Esophagus (tissue), 2 donors: ENCODE measurements around the gene LAMB3. TPM values are rescaled to one million over a fixed set of nuclear protein-coding genes. Genes with fewer than 3 reads are reported as not detected.

Experiments used
- H3K27ac ChIP-seq, 2 donors: one replicate each; pipeline ENCODE4 v1.5.1; 2013; ENCODE audit warnings: low read depth in 2 of 2, mild to moderate bottlenecking in 2 of 2, inconsistent platforms in 1 of 2, low read length in 1 of 2, moderate library complexity in 1 of 2
- H3K27me3 ChIP-seq, 2 donors: one replicate each; pipeline ENCODE4 v1.6.1; 2013; ENCODE audit warnings: low read length in 2 of 2, control low read depth in 1 of 2, mild to moderate bottlenecking in 1 of 2; ENCODE audit not compliant: insufficient read depth in 2 of 2, control insufficient read depth in 1 of 2
- H3K36me3 ChIP-seq, 2 donors: one replicate each; pipeline ENCODE4 v1.6.1; 2013; ENCODE audit warnings: low read length in 1 of 2; ENCODE audit not compliant: control insufficient read depth in 2 of 2, insufficient read depth in 2 of 2
- H3K4me1 ChIP-seq, 2 donors: one replicate each; pipeline ENCODE4 v1.6.1; 2013; ENCODE audit warnings: low read length in 1 of 2; ENCODE audit not compliant: control insufficient read depth in 2 of 2, insufficient read depth in 2 of 2
- H3K4me3 ChIP-seq, 2 donors: one replicate each; pipeline ENCODE4 v1.5.1; 2013; ENCODE audit warnings: low read length in 2 of 2, mild to moderate bottlenecking in 2 of 2, low read depth in 1 of 2, moderate library complexity in 1 of 2
- H3K9me3 ChIP-seq, 2 donors: one replicate each; pipeline ENCODE4 v1.6.1; 2013; ENCODE audit warnings: mild to moderate bottlenecking in 2 of 2, low read depth in 1 of 2, low read length in 1 of 2, moderate library complexity in 1 of 2; ENCODE audit not compliant: control insufficient read depth in 2 of 2, insufficient read depth in 1 of 2
- WGBS, 2 donors: extraction: QIAGEN DNeasy Blood & Tissue Kit; methylation state at CpG; one replicate each; pipeline ENCODE4 v1.1.7; 2013; 5-methylcytosine and 5-hydroxymethylcytosine counted together
- polyA plus RNA-seq, 2 donors: library from polyadenylated mRNA; stranded (reverse); fragments of 200-250 nt; gene quantifications; one replicate each; pipeline ENCODE4 v1.2.3, GENCODE V29; 2013
- donor health status: healthy with polysubstance abuse.
- donor health status: Bipolar disorder and iron deficiency.

LAMB3 gene
- polyA plus RNA-seq, 2 donors = 15.2 to 31.1 TPM

GRCh38 chr1:209667103-209667502, 14.9 kb upstream of the LAMB3 start:
- H3K4me3 ChIP-seq = no peak overlapping the region
- H3K36me3 ChIP-seq = no peaks in the 10 kb centered on the region
- H3K4me1 ChIP-seq = no peaks in the 10 kb centered on the region
- H3K27ac ChIP-seq = no peak overlapping the region
- 86 to 88% methylated on average over 1 of the region's 1 CpG for WGBS, 2 donors
- H3K9me3 ChIP-seq = no peaks in the 10 kb centered on the region
- no peaks in the 10 kb centered on the region for H3K27me3 ChIP-seq

DNA sequence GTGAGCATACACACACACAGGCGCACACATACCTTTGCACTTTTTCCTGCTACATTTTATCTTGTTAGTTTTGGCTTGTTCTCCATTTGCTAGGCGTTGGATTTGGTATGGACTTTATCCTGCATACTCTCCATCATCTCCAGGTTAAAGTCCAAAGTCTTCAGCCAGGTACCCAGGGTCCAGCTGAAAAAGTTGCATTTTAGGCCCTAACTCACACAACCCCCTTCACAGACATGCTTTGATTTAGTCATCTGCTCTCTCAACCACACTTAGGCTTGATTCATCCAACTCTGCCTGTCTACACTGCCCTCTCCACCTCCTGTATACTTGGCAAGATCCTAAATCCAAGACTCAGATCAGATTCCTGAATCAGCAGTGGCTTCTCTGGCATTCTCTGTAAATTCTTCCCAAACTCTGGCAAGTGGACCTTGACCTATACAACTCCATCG, 10.7 kb upstream of the LAMB3 start:
- WGBS, 2 donors = 74 to 88% methylated on average over 3 of the region's 3 CpGs
- Histone ChIP-seq H3K4me3 (no peak overlapping the region), H3K27ac (no peak overlapping the region)

DNA sequence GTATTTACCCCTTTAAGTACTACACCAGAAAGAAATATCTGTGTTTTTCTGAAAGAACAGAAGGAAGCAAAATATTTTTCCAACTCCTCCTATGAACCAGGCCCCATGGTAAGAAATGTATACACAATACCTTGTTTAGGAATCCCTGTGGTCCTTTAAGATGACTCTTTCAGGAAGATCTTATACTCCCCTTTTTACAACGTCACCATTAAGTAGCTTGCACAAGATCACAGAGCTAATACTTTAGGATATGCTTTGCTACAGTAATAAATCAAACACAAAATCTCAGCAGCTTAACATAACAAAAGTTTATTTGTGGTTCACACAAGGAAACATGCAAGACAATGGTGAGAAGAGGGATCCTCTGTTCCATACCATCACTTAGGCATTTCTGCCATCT, 8.8 kb upstream of the LAMB3 start:
- WGBS, 2 donors = 47 to 60% methylated on average over 1 of the region's 1 CpG
- no peak overlapping the region for H3K4me3 ChIP-seq

More for the DNA sequence above, 10.7 kb upstream of the LAMB3 start:
- H3K9me3 ChIP-seq = no peaks in the 10 kb centered on the region
- H3K36me3 ChIP-seq = no peaks in the 10 kb centered on the region
- no peaks in the 10 kb centered on the region for H3K4me1 ChIP-seq
- no peaks in the 10 kb centered on the region for H3K27me3 ChIP-seq

DNA sequence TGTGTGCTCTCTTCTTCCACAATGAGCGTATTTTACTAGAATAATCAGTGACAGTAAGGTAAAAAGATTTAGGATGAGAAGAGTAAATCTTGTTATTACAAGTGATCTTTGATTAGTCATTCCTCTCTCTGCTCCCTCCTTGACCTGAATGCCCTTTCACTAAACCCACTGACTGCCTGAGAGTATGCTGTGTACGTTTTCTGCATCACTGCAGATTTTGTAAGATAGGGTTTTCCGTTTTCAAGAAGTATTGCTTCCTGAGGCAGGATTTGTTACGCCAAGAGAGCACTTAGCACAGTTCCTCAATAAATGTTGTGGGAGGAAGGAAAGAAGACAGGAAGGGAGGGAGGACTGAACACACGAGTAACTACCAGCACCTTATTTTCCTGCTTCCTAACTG, 7.7 kb upstream of the LAMB3 start:
- Histone ChIP-seq H3K27me3 (no peaks in the 10 kb centered on the region), H3K9me3 (no peaks in the 10 kb centered on the region), H3K27ac (no peak overlapping the region), H3K4me1 (peaks cover 0 to 16% of the 10 kb centered on the region in 2 donors), H3K4me3 (no peak overlapping the region), H3K36me3 (no peaks in the 10 kb centered on the region)
- 29 to 44% methylated on average over 5 of the region's 5 CpGs for WGBS, 2 donors

More for the DNA sequence above, 8.8 kb upstream of the LAMB3 start:
- no peak overlapping the region for H3K27ac ChIP-seq
- H3K36me3 ChIP-seq = no peaks in the 10 kb centered on the region
- H3K9me3 ChIP-seq = no peaks in the 10 kb centered on the region
- H3K27me3 ChIP-seq = no peaks in the 10 kb centered on the region
- H3K4me1 ChIP-seq = peaks cover 0 to 8% of the 10 kb centered on the region in 2 donors

- WGBS, 2 donors = 49 to 58% methylated on average over 5 of the region's 5 CpGs
- Histone ChIP-seq H3K4me1 (peaks cover 0 to 22% of the 10 kb centered on the region in 2 donors), H3K27me3 (no peaks in the 10 kb centered on the region), H3K4me3 (no peak overlapping the region), H3K27ac (no peak overlapping the region), H3K36me3 (no peaks in the 10 kb centered on the region), H3K9me3 (no peaks in the 10 kb centered on the region)
Observed at GRCh38 chr1:209657918-209658317, 5.7 kb upstream of the LAMB3 start.

DNA sequence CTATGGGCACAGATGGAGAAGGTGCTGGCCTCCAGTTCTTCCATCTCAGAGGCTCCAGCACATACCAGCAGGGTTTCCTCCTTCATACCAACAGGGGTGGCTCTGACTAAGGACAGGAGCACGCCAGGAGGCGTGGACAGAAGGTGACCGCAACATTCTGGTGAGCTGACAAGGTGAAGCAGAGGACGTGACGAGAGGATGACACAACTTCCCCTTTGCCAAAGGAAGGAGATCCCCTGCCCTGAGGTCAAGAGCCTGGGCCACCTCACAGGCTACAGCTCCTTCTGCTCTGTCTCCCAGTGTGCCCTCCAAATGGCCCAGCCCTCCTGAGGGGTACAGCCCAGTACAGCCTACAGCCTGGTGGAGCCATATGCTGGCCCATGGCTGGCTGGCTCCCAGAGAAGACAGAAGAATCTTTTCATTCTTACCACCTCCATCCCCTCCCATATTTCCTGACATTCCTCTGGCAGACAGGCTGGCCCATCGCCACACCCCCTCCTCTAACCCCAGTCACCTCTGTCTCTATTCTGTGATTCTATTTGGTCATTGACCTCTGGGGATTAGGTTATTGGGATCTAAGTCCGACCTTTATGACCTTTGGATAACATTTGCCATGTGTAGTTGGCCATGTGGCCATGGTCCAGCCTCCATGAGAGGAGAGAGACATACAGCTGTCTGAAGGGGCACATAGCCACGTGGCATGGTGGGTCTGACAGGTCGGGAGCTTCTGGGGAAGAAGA, 5.1 kb upstream of the LAMB3 start:
- WGBS, 2 donors = 69 to 74% methylated on average over 9 of the region's 9 CpGs

DNA sequence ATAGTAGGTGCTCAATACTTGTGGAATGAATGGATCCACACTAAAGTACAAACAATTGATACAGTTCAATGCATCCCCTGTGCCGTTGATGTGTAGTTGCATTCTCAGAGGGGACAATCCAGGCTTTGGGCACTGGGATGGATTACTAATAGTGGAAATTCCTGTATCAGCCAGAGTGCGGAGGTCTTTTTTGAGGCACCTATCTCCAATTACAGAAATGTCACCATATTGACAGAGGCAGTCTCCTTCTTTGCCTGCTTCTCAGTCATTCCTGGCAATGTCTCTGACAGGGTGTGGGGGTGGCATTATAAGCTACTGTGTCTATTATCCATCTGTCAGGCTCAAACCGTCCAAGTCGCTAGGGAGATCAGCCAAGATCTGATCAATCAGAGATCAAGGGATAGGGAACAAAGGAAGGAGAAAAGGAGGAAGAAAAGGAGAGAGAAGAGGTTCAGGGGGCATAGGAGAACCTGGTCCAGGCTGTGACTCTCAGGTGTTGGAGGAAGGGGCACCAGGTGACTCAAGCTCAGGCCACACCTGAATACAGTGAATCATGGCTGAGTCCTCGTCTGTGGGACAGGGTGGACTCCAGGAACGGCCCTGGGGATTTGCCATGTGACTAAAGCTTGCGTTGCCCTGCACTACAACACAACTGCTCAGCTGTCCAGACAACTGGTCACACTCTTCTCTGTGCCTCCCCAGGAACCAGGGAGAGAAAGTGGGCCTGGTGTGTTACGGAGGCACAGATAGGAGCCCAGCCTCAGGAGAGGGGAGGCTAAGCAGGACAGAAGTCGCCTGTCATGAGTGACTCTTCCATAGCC, 3.4 kb upstream of the LAMB3 start:
- H3K27me3 ChIP-seq = no peaks in the 10 kb centered on the region
- peaks cover 0 to 2% of the 10 kb centered on the region in 2 donors for H3K9me3 ChIP-seq
- 61% methylated on average over 9 of the region's 9 CpGs for WGBS, 2 donors
- peaks cover 0 to 29% of the 10 kb centered on the region in 2 donors for H3K4me1 ChIP-seq
- no peaks in the 10 kb centered on the region for H3K36me3 ChIP-seq
- no peak overlapping the region for H3K4me3 ChIP-seq
- no peak overlapping the region for H3K27ac ChIP-seq

More for the DNA sequence above, 5.1 kb upstream of the LAMB3 start:
- Histone ChIP-seq H3K9me3 (no peaks in the 10 kb centered on the region), H3K4me3 (no peak overlapping the region), H3K4me1 (peaks cover 0 to 23% of the 10 kb centered on the region in 2 donors), H3K27ac (peak overlapping the region in 1 of 2 donors; percentile 19), H3K27me3 (no peaks in the 10 kb centered on the region), H3K36me3 (no peaks in the 10 kb centered on the region)

- Histone ChIP-seq H3K4me1 (peaks cover 2 to 34% of the 10 kb centered on the region in 2 donors), H3K36me3 (no peaks in the 10 kb centered on the region), H3K4me3 (no peak overlapping the region), H3K27ac (no peak overlapping the region), H3K9me3 (peaks cover 0 to 2% of the 10 kb centered on the region in 2 donors), H3K27me3 (no peaks in the 10 kb centered on the region)
- WGBS, 2 donors = 56 to 61% methylated on average over 7 of the region's 7 CpGs
Observed at GRCh38 chr1:209653915-209654351, 1.7 kb upstream of the LAMB3 start.

DNA sequence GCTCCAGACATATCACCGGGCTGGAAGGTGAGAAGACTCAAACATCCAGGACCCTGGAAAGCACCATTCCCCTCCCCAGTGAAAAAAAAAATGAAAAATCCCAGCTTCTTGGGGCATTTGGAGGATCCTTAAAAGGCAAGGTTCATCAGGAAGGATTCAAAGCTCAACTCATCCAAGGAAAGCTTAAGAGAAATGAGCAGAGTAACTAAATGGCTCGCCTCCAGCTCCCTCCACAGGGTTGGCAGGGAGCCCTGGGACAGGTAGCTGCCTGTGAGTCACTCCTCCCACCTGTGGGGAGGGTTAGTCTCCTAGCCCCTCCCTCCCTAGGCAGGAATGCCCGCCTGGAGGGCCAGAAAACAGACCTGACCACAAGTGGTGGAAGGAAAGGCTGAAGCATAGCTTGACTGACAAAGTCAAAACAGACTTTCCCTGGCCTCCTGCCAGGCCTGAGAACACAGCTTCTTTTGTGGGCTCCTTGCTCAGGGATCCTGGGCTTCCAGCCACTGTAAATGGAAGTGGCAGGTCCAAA, 712 bp upstream of the LAMB3 start:
- Histone ChIP-seq H3K27me3 (no peaks in the 10 kb centered on the region), H3K36me3 (no peaks in the 10 kb centered on the region), H3K27ac (peak overlapping the region; percentile 89), H3K9me3 (peaks cover 0 to 2% of the 10 kb centered on the region in 2 donors), H3K4me1 (peaks cover 2 to 36% of the 10 kb centered on the region in 2 donors), H3K4me3 (no peak overlapping the region)
- 41 to 46% methylated on average over 3 of the region's 3 CpGs for WGBS, 2 donors
